ENCODE results near the gene VPS33A. TPM values are rescaled to one million over a fixed set of nuclear protein-coding genes. Genes with fewer than 3 reads are reported as not detected.

VPS33A gene
- total and polyA plus RNA-seq, 2 experiments from 2014 or later, result 18.6 to 37.4 TPM

GRCh38 chr12:122308811-122309210, 42.5 kb upstream of the VPS33A start:
- Histone ChIP-seq H3K27ac (no peak overlapping the region), H3K4me1 (ENCODE audit: low read depth) (peaks cover 11% of the 10 kb centered on the region), H3K36me3 (no peaks in the 10 kb centered on the region), H3K27me3 (no peaks in the 10 kb centered on the region), H3K4me3 (no peak overlapping the region), H3K9me3 (ENCODE audit: low read depth) (no peaks in the 10 kb centered on the region)
- no peak for DNase-seq (ENCODE audit: low read depth in 1 of 2, low spot score in 1 of 2)
- TF ChIP-seq CTCF (IDR thresholded peaks at IDR 0.05; ENCODE audit: low read depth, low read length), result no peak

GRCh38 chr12:122306407-122306806, 40.1 kb upstream of the VPS33A start:
- H3K27ac ChIP-seq, result no peak overlapping the region
- no peak for DNase-seq (ENCODE audit: low read depth in 1 of 2, low spot score in 1 of 2)
- no peaks in the 10 kb centered on the region for H3K27me3 ChIP-seq
- no peak overlapping the region for H3K4me3 ChIP-seq
- H3K4me1 ChIP-seq (ENCODE audit: low read depth), result peaks cover 11% of the 10 kb centered on the region
- H3K36me3 ChIP-seq, result no peaks in the 10 kb centered on the region
- no peak for TF ChIP-seq CTCF (IDR thresholded peaks at IDR 0.05; ENCODE audit: low read depth, low read length)
- H3K9me3 ChIP-seq (ENCODE audit: low read depth), result no peaks in the 10 kb centered on the region

- DNase-seq (ENCODE audit: low read depth in 1 of 2, low spot score in 1 of 2), result no peak
- TF ChIP-seq CTCF (IDR thresholded peaks at IDR 0.05; ENCODE audit: low read depth, low read length), result no peak
- no peaks in the 10 kb centered on the region for H3K9me3 ChIP-seq (ENCODE audit: low read depth)
- no peaks in the 10 kb centered on the region for H3K27me3 ChIP-seq
- no peaks in the 10 kb centered on the region for H3K36me3 ChIP-seq
- no peak overlapping the region for H3K27ac ChIP-seq
- peaks cover 11% of the 10 kb centered on the region for H3K4me1 ChIP-seq (ENCODE audit: low read depth)
- H3K4me3 ChIP-seq, result no peak overlapping the region
These were observed 38.6 kb upstream of the VPS33A start for GRCh38 chr12:122304924-122305323.

GRCh38 chr12:122303068-122303467, 36.8 kb upstream of the VPS33A start:
- no peaks in the 10 kb centered on the region for H3K27me3 ChIP-seq
- TF ChIP-seq CTCF (IDR thresholded peaks at IDR 0.05; ENCODE audit: low read depth, low read length), result no peak

GRCh38 chr12:122298071-122298748, 31.9 kb upstream of the VPS33A start:
- H3K4me1 ChIP-seq (ENCODE audit: low read depth), result no peaks in the 10 kb centered on the region
- DNase-seq (ENCODE audit: low read depth in 1 of 2, low spot score in 1 of 2), result no peak
- peaks cover 5% of the 10 kb centered on the region for H3K36me3 ChIP-seq

More at GRCh38 chr12:122303068-122303467, 36.8 kb upstream of the VPS33A start:
- H3K9me3 ChIP-seq (ENCODE audit: low read depth), result no peaks in the 10 kb centered on the region
- no peak overlapping the region for H3K27ac ChIP-seq
- H3K4me3 ChIP-seq, result no peak overlapping the region
- no peak for DNase-seq (ENCODE audit: low read depth in 1 of 2, low spot score in 1 of 2)
- H3K4me1 ChIP-seq (ENCODE audit: low read depth), result peaks cover 6% of the 10 kb centered on the region
- no peaks in the 10 kb centered on the region for H3K36me3 ChIP-seq

More at GRCh38 chr12:122298071-122298748, 31.9 kb upstream of the VPS33A start:
- Histone ChIP-seq H3K27ac (no peak overlapping the region), H3K27me3 (no peaks in the 10 kb centered on the region), H3K9me3 (ENCODE audit: low read depth) (no peaks in the 10 kb centered on the region), H3K4me3 (no peak overlapping the region)
- TF ChIP-seq CTCF (IDR thresholded peaks at IDR 0.05; ENCODE audit: low read depth, low read length), result no peak
